ENCODE data around the gene ASCL2. TPM values are rescaled to one million over a fixed set of nuclear protein-coding genes. Genes with fewer than 3 reads are reported as not detected.

ASCL2 gene
- total and polyA plus RNA-seq, 2 of the 4 experiments (the other 2 are of a cell fraction), result not detected

- H3K18ac ChIP-seq (ENCODE audit: low read depth, low read length), result no peak overlapping the region
- ATAC-seq (ENCODE audit: low read depth) (no peak), DNase-seq (no peak)
- no peak overlapping the region for H4K8ac ChIP-seq (ENCODE audit: low read depth in 2 of 2, low read length in 2 of 2)
- no peak overlapping the region for H2BK5ac ChIP-seq (ENCODE audit: low read depth, low read length, poor library complexity, severe bottlenecking)
- no peak overlapping the region for H3K23ac ChIP-seq (ENCODE audit: low read depth, low read length)
- TF ChIP-seq CTCF (conservative IDR thresholded peaks at IDR 0.05; ENCODE audit: low read depth, low read length) (no peak), FOS (IDR thresholded peaks at IDR 0.05; ENCODE audit: low read depth, low read length) (no peak), CHD1 (IDR thresholded peaks at IDR 0.05; ENCODE audit: low read depth, low read length) (no peak), MXI1 (IDR thresholded peaks at IDR 0.05; ENCODE audit: borderline replicate concordance, low read depth, low read length) (no peak), BHLHE40 (IDR thresholded peaks at IDR 0.05; ENCODE audit: low read depth, low read length) (no peak), USF2 (IDR thresholded peaks at IDR 0.05; ENCODE audit: low read depth, low read length) (no peak), RCOR1 (IDR thresholded peaks at IDR 0.05; ENCODE audit: insufficient replicate concordance, low read length) (no peak), RFX5 (IDR thresholded peaks at IDR 0.05; ENCODE audit: low read depth, low read length) (no peak), POLR2A (IDR thresholded peaks at IDR 0.05; ENCODE audit: low read depth, low read length) (no peak), MAFK (IDR thresholded peaks at IDR 0.05; ENCODE audit: low read depth, low read length) (no peak), RAD21 (IDR thresholded peaks at IDR 0.05; ENCODE audit: low read length) (no peak), NFE2L2 (IDR thresholded peaks at IDR 0.05; ENCODE audit: low read depth, low read length) (no peak)
- ChIA-PET CTCF (no interaction called here), POLR2A (ENCODE audit: unreplicated experiment) (no interaction called here)
- H3K79me1 ChIP-seq (ENCODE audit: low read depth in 1 of 2, low read length in 2 of 2), result no peaks in the 10 kb centered on the region
- H3K4me1 ChIP-seq (ENCODE audit: control insufficient read depth, insufficient read depth, low read length), result no peaks in the 10 kb centered on the region
- peaks cover 28% of the 10 kb centered on the region for H3K27me3 ChIP-seq (ENCODE audit: control insufficient read depth, insufficient read depth, low read length)
- H3K27ac ChIP-seq (ENCODE audit: insufficient read depth, low read length), result no peak overlapping the region
- no peak overlapping the region for H3K14ac ChIP-seq (replicated peaks; ENCODE audit: low read depth, low read length)
- no peak overlapping the region for H3K4me2 ChIP-seq (ENCODE audit: low read depth, low read length)
- no peaks in the 10 kb centered on the region for H4K20me1 ChIP-seq (ENCODE audit: insufficient read depth, low read length)
- no peak overlapping the region for H2AK9ac ChIP-seq (replicated peaks; ENCODE audit: low read depth, low read length, poor library complexity)
- no peaks in the 10 kb centered on the region for H3K9me3 ChIP-seq (ENCODE audit: control insufficient read depth, insufficient read depth, low read length)
- H3K9me1 ChIP-seq (ENCODE audit: insufficient read depth, low read length), result no peaks in the 10 kb centered on the region
- H2AFZ ChIP-seq (replicated peaks; ENCODE audit: low read length, poor library complexity), result no peak overlapping the region
- no TSS peak for BruUV-seq (replicated peaks)
- dilution Hi-C loops (cut with HindIII; ENCODE audit: low sequenced_read_pairs, unreplicated experiment) (no loop called here), in situ Hi-C loops (cut with MboI; ENCODE audit: low sequenced_read_pairs) (no loop called here), intact Hi-C loops (cut with micrococcal nuclease) (no loop called here)
- H4K91ac ChIP-seq (ENCODE audit: insufficient read depth, low read depth, low read length), result no peak overlapping the region
- no peak overlapping the region for H2AK5ac ChIP-seq (ENCODE audit: low read depth, low read length)
- no peak overlapping the region for H2BK120ac ChIP-seq (ENCODE audit: low read depth, low read length)
- H2BK20ac ChIP-seq (ENCODE audit: low read depth, low read length), result no peak overlapping the region
- no peak overlapping the region for H3K4me3 ChIP-seq (ENCODE audit: insufficient read depth, low read depth, low read length)
- WGBS, 2 experiments (ENCODE audit: extremely low coverage in 2 of 2, insufficient read length in 1 of 2), result no CpG with 5 or more reads among the region's 6 CpGs
- H3K4ac ChIP-seq (ENCODE audit: low read depth, low read length), result no peak overlapping the region
- no peak overlapping the region for H3K56ac ChIP-seq (ENCODE audit: extremely low read depth, insufficient read depth, low read length)
- no peak overlapping the region for H4K5ac ChIP-seq (ENCODE audit: low read depth, low read length)
- no peak overlapping the region for H3K9ac ChIP-seq (ENCODE audit: low read depth, low read length)
- no peak overlapping the region for H2BK15ac ChIP-seq (ENCODE audit: low read depth, low read length)
- H3K36me3 ChIP-seq (ENCODE audit: control insufficient read depth, insufficient read depth, low read length), result no peaks in the 10 kb centered on the region
These were observed 19.2 kb downstream of the ASCL2 start for GRCh38 chr11:2251138-2251537.

Measured in IMR-90 (cell line).